Fibroblast of pulmonary artery (primary cell): ENCODE results near the gene ASIC3.

Experiments used
- DNase-seq: peaks from one replicate; pipeline ENCODE4 v3.0.0-alpha.2; 2010; ENCODE audit warnings: low read depth
- H3K4me3 ChIP-seq: replicated peaks from 2 replicates; pipeline ENCODE4 v1.5.1; 2011; ENCODE audit warnings: low read depth, mild to moderate bottlenecking, control low read depth, low read length, moderate library complexity
- CTCF ChIP-seq: IDR thresholded peaks from 2 replicates; pipeline ENCODE4 v1.5.1; 2011; ENCODE audit warnings: mild to moderate bottlenecking, control low read depth, low read length, inconsistent platforms; ENCODE audit errors: missing control alignments

ASIC3 gene

GRCh38 chr7:151048911-151049463 is 656 bp downstream of the ASIC3 start:
- DNase-seq: no peak
- TF ChIP-seq CTCF: no peak

GRCh38 chr7:151051108-151051507 is 2.8 kb downstream of the ASIC3 start:
- no peak overlapping the region for H3K4me3 ChIP-seq
- no peak for TF ChIP-seq CTCF
- peak; percentile 77 for DNase-seq

More at GRCh38 chr7:151048911-151049463, 656 bp downstream of the ASIC3 start:
- no peak overlapping the region for H3K4me3 ChIP-seq

- DNase-seq: no peak
- TF ChIP-seq CTCF: no peak
- H3K4me3 ChIP-seq: no peak overlapping the region
Measured at GRCh38 chr7:151053096-151053495, 4.8 kb downstream of the ASIC3 start.

GRCh38 chr7:151053751-151054150 is 5.4 kb downstream of the ASIC3 start:
- no peak for DNase-seq
- no peak for TF ChIP-seq CTCF
- H3K4me3 ChIP-seq: no peak overlapping the region

GRCh38 chr7:151056283-151056665 is 7.9 kb downstream of the ASIC3 start:
- DNase-seq: no peak
- no peak overlapping the region for H3K4me3 ChIP-seq
- TF ChIP-seq CTCF: no peak

GRCh38 chr7:151056666-151057505 is 8.6 kb downstream of the ASIC3 start:
- DNase-seq: no peak
- TF ChIP-seq CTCF: no peak
- H3K4me3 ChIP-seq: peak overlapping the region; percentile 85
